ENCODE data around the gene PTPRG. TPM values are rescaled to one million over a fixed set of nuclear protein-coding genes. Genes with fewer than 3 reads are reported as not detected.

Gene PTPRG
- total and polyA plus RNA-seq, 2 experiments from 2014 or later = 24.4 to 131 TPM

- TF ChIP-seq CTCF (conservative IDR thresholded peaks at IDR 0.05; ENCODE audit: low read depth in 2 of 2) (no peak), ZNF114 (CRISPR knock-in tag; IDR thresholded peaks at IDR 0.05) (no peak), POLR2AphosphoS5 (IDR thresholded peaks at IDR 0.05; ENCODE audit: low read depth) (no peak)
Measured at GRCh38 chr3:61617651-61618050, 56.3 kb downstream of the PTPRG start (continued).

GRCh38 chr3:61618231-61618630 lies 56.9 kb downstream of the PTPRG start:
- peaks cover 32% of the 10 kb centered on the region for H3K4me1 ChIP-seq (ENCODE audit: insufficient read depth)
- TF ChIP-seq REST (IDR thresholded peaks at IDR 0.05; ENCODE audit: unreplicated experiment) (no peak), JUNB (IDR thresholded peaks at IDR 0.05; ENCODE audit: unreplicated experiment) (no peak), NANOG (IDR thresholded peaks at IDR 0.05; ENCODE audit: borderline replicate concordance) (no peak)
- no peak overlapping the region for H3K4me2 ChIP-seq
- no peak overlapping the region for H3K4me3 ChIP-seq
- Mint-ChIP-seq H3K4me3 (no peak overlapping the region), H3K27ac (no peak overlapping the region), H3K9me3 (no peaks in the 10 kb centered on the region), H3K27me3 (ENCODE audit: insufficient read depth, low read depth, poor library complexity) (no peaks in the 10 kb centered on the region), H3K36me3 (ENCODE audit: low read depth) (peaks cover 24% of the 10 kb centered on the region), H3K4me1 (peaks cover 60% of the 10 kb centered on the region)
- H3F3A ChIP-seq (replicated peaks; ENCODE audit: low read depth) = peaks cover 3% of the 10 kb centered on the region; the same call in 1 of the 2 replicates
- H2AFZ ChIP-seq = no peak overlapping the region
- H3K79me2 ChIP-seq (replicated peaks; ENCODE audit: insufficient read depth) = peaks cover 100% of the 10 kb centered on the region
- H3K27me3 ChIP-seq (ENCODE audit: insufficient read depth) = no peaks in the 10 kb centered on the region
- no peak overlapping the region for H3K27ac ChIP-seq (ENCODE audit: low read depth)
- H3K36me3 ChIP-seq (ENCODE audit: insufficient read depth) = no peaks in the 10 kb centered on the region
- no peaks in the 10 kb centered on the region for H3K9me2 ChIP-seq (ENCODE audit: insufficient read depth)
- H4K20me1 ChIP-seq (replicated peaks; ENCODE audit: insufficient read depth) = peaks cover 31% of the 10 kb centered on the region
- ATAC-seq (no peak), DNase-seq (ENCODE audit: low spot score) (no peak)

GRCh38 chr3:61618871-61619270 lies 57.5 kb downstream of the PTPRG start:
- Histone ChIP-seq H3K27me3 (ENCODE audit: insufficient read depth) (no peaks in the 10 kb centered on the region), H3K9me2 (ENCODE audit: insufficient read depth) (no peaks in the 10 kb centered on the region), H3K4me3 (no peak overlapping the region), H3K36me3 (ENCODE audit: insufficient read depth) (no peaks in the 10 kb centered on the region), H3K4me2 (no peak overlapping the region), H3F3A (replicated peaks; ENCODE audit: low read depth) (peaks cover 3% of the 10 kb centered on the region; the same call in 1 of the 2 replicates), H2AFZ (no peak overlapping the region), H3K4me1 (ENCODE audit: insufficient read depth) (peaks cover 32% of the 10 kb centered on the region), H3K27ac (ENCODE audit: low read depth) (no peak overlapping the region), H4K20me1 (replicated peaks; ENCODE audit: insufficient read depth) (peaks cover 31% of the 10 kb centered on the region), H3K79me2 (replicated peaks; ENCODE audit: insufficient read depth) (peaks cover 100% of the 10 kb centered on the region)
- no peaks in the 10 kb centered on the region for H3K27me3 Mint-ChIP-seq (ENCODE audit: insufficient read depth, low read depth, poor library complexity)
- ATAC-seq (no peak), DNase-seq (ENCODE audit: low spot score) (no peak)
- H3K27ac Mint-ChIP-seq = no peak overlapping the region
- H3K4me3 Mint-ChIP-seq = no peak overlapping the region
- H3K9me3 Mint-ChIP-seq = no peaks in the 10 kb centered on the region
- H3K4me1 Mint-ChIP-seq = peaks cover 55% of the 10 kb centered on the region
- H3K36me3 Mint-ChIP-seq (ENCODE audit: low read depth) = peaks cover 27% of the 10 kb centered on the region
- no peak for TF ChIP-seq POLR2AphosphoS5 (IDR thresholded peaks at IDR 0.05; ENCODE audit: low read depth)
- no peak for TF ChIP-seq REST (IDR thresholded peaks at IDR 0.05; ENCODE audit: unreplicated experiment)
- no peak for TF ChIP-seq ZNF114 (CRISPR knock-in tag; IDR thresholded peaks at IDR 0.05)
- TF ChIP-seq JUNB (IDR thresholded peaks at IDR 0.05; ENCODE audit: unreplicated experiment) = no peak
- no peak for TF ChIP-seq STAT1 (IDR thresholded peaks at IDR 0.05; ENCODE audit: unreplicated experiment)
- TF ChIP-seq CTCF (conservative IDR thresholded peaks at IDR 0.05; ENCODE audit: low read depth in 2 of 2) = no peak
- TF ChIP-seq NANOG (IDR thresholded peaks at IDR 0.05; ENCODE audit: borderline replicate concordance) = no peak
- TF ChIP-seq ZNF331 (CRISPR knock-in tag; IDR thresholded peaks at IDR 0.05; ENCODE audit: low read depth) = no peak
- TF ChIP-seq CREB1 (CRISPR knock-in tag; IDR thresholded peaks at IDR 0.05; ENCODE audit: low read depth) = no peak
- TF ChIP-seq EZH2 (IDR thresholded peaks at IDR 0.05; ENCODE audit: low read depth, unreplicated experiment) = no peak

Data from GM23338 (cell line).